Mononuclear cell (primary cell): ENCODE results near the gene INSC. TPM values are rescaled to one million over a fixed set of nuclear protein-coding genes. Genes with fewer than 3 reads are reported as not detected.

Source experiments
- H3K27me3 ChIP-seq: 2 replicates; pipeline ENCODE4 v1.6.0; 2011; ENCODE audit warnings: low read length, control low read depth; ENCODE audit not compliant: insufficient read depth
- H3K4me1 ChIP-seq: 2 replicates; pipeline ENCODE4 v1.5.1; 2011; ENCODE audit warnings: mild to moderate bottlenecking, low read length, control low read depth; ENCODE audit not compliant: insufficient read depth
- H3K4me3 ChIP-seq: 2 replicates; pipeline ENCODE4 v1.5.1; 2011; ENCODE audit warnings: mild to moderate bottlenecking, low read length, moderate library complexity
- H3K9me3 ChIP-seq: 2 replicates; pipeline ENCODE4 v1.5.1; 2011; ENCODE audit warnings: low read depth, mild to moderate bottlenecking, control low read depth, low read length
- total RNA-seq: library from RNA; depleted of rRNA; stranded (reverse); fragments of >200 nt; gene quantifications from one replicate; pipeline ENCODE4 v1.2.3, GENCODE V29; 2012

Gene INSC
- total RNA-seq, 1 donor: 0.10 TPM

DNA sequence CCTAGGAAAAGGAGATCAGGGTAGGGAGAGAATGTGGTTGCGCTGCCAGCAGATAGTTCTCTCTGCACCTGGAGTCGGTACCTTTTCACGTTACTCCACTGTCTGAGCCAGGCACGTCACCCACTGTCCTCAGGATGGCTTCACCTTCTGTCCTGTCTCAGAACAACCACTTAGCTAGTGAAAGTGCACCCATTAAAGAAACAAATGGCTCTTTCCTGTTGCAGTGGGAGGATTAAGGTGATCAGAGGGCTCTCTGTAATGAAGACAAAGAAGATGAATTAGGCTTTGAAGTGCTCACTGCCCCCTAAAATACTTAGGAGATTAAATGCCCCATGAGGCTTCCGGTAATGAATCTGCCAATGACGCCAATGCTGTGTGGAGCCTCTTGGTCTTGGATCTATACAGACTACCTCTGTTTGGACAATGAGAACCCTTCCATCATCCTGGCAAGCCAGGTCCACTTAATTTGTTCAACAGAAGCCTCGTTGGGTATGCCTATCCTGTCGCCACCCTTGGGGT is 113.7 kb downstream of the INSC start:
- Histone ChIP-seq H3K9me3 (no peaks in the 10 kb centered on the region), H3K4me1 (no peaks in the 10 kb centered on the region), H3K27me3 (no peaks in the 10 kb centered on the region), H3K4me3 (no peak overlapping the region)

DNA sequence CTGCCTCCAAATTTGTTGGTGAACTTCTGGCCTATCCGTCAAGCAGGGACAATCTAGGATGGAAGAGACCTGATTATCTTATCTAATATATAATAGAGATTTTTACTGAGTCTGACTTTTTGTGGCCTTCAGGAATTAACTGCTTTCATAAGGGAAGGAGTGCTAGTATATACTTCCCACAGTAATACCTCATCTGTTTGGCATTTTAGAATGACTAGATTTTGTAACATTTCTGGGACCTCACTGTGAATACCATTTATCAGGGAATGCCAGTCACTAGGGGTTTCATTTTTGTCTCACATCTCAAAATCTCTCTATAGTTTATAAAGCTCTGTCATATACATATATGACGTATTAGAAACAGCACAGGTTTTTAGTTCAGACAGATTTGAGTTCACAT is 114.3 kb downstream of the INSC start:
- Histone ChIP-seq H3K4me1 (no peaks in the 10 kb centered on the region), H3K27me3 (no peaks in the 10 kb centered on the region), H3K9me3 (no peaks in the 10 kb centered on the region), H3K4me3 (no peak overlapping the region)

DNA sequence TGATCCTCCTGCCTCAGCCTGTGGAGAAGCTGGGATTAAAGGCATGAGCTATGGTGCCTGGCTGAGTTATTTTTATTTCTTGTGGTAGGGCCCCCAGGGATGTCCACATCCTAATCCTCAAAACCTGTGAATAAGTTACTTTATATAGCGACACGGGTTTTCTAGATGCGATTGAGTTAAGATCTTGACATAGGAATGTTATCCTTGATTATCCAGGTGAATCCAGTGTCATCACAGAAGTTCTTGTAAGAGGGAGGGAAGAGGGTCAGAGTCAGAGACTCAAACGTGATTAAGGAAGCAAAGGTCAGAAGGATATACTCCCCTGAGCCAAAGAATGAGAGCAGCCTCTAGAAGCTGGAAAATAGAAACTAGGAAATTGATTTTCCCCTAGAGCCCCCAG is 117.8 kb downstream of the INSC start:
- no peak overlapping the region for H3K4me3 ChIP-seq
- no peaks in the 10 kb centered on the region for H3K9me3 ChIP-seq
- no peaks in the 10 kb centered on the region for H3K4me1 ChIP-seq

DNA sequence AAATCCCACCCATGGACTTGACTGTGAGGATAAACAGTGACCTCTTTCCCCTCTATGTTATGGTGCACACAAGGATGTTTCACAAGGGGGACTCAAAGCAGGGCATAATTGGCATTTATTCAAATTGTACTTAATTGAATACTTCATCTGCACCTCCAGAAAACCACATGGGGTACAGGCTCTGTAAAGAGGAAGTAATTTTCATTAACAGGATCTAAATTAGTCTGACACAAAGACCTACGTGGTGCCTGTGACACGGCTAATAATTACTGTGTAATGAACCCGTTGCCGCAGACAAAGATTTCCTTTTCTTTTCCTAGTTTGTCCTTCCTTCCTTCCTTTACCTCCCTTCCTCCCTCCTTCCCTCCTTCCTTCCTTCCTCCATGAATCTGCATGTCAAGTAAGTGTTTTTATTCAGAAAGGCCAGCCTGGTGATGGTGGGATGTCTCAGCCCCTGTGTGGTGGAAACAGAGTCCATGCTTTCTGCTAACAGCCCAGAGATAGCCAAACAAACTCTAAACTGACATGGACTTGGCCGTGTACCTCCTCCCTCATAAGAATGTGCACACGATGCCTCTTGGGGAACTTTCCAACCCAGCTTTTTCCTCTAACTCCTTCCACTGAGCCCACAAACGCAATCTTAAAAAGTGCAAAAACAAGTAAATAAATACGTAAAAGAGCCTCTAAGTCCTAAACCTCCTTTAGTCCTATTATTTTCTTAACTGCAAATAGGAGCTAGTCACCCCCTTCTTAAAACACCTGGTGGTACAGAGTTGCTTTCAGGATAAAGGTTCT is 118.8 kb downstream of the INSC start:
- no peaks in the 10 kb centered on the region for H3K9me3 ChIP-seq
- no peak overlapping the region for H3K4me3 ChIP-seq
- no peaks in the 10 kb centered on the region for H3K4me1 ChIP-seq
- no peaks in the 10 kb centered on the region for H3K27me3 ChIP-seq

More for the DNA sequence above, 117.8 kb downstream of the INSC start:
- H3K27me3 ChIP-seq: no peaks in the 10 kb centered on the region

DNA sequence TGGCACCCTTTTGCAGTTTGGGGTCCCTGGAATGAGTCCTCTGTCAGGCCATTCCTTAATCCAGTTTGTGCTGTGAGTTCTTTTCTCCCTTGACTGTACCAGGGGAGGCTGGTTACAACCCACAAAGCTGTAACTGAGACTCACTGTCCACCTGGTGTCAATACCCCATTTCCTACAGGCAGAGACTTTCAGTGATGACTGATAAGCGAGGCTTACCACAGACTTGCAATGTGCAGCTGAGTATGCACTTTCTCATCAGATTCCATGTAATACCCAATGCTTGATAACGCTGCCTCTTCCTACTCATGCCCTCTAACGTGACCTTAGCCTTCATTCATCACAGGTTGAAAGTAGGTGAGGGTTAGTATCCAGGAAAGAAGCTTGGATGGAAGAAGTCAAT is 120.1 kb downstream of the INSC start:
- no peaks in the 10 kb centered on the region for H3K9me3 ChIP-seq
- H3K4me1 ChIP-seq: no peaks in the 10 kb centered on the region
- no peak overlapping the region for H3K4me3 ChIP-seq
- no peaks in the 10 kb centered on the region for H3K27me3 ChIP-seq

- no peaks in the 10 kb centered on the region for H3K27me3 ChIP-seq
- H3K9me3 ChIP-seq: no peaks in the 10 kb centered on the region
- H3K4me3 ChIP-seq: no peak overlapping the region
- H3K4me1 ChIP-seq: no peaks in the 10 kb centered on the region
These were observed 121.8 kb downstream of the INSC start for GRCh38 chr11:15236559-15236958.

- Histone ChIP-seq H3K4me1 (no peaks in the 10 kb centered on the region), H3K27me3 (no peaks in the 10 kb centered on the region), H3K9me3 (no peaks in the 10 kb centered on the region), H3K4me3 (no peak overlapping the region)
These were observed 124.1 kb downstream of the INSC start for GRCh38 chr11:15238856-15239255.

DNA sequence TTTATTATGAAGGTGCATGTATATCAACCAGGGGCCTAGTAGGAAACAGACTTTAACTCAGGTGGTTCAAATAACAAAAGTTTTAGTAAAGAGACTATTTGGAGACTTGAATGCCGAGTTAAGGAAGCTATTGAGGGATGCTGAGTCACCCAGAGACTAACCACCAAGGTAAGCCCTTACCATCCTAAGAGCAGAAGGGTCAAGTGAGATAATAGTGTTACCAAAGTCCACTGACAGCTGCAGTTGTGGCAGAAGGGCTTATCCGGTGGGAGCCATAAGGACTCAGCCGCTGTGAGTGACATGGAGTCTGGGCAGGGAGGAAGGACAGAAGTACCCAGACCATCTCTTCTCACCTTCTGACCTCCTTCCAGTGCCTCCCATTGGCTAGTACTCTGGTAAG is 134.0 kb downstream of the INSC start:
- Histone ChIP-seq H3K27me3 (no peaks in the 10 kb centered on the region), H3K4me3 (no peak overlapping the region), H3K4me1 (no peaks in the 10 kb centered on the region), H3K9me3 (no peaks in the 10 kb centered on the region)

DNA sequence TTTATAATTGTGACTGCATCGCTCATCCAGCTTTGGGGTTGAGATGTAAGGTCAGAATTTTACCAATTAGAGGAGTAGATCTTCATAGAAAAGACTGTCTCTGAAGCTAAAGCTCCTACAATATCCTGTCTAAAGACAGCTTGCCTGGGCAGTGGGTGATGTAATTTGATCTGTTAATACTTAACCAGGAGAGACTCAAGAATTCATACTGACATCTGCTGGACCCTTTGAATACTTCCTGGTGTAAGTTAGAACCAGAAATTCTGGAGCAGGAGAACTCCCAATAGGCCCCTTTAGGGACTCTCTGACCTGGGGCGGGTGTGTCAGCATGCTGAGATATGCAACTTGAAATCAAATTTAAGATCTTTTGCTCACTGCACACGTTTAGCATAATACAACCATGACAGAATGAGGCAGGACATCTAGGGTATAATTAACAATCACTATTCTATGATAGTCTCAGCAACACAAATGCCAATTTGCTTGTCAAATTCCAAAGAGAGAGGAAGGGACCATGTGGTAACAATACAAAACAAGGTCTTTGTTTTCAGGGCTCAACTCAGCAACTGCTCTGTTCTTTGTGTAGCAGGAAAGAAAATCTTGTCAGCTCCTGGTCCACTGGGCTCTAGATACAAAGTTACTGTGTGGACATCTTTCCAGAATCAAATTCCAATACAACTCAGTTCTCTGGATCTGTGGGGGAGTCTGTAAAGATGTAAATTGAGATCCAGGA is 143.9 kb downstream of the INSC start:
- H3K4me1 ChIP-seq: no peaks in the 10 kb centered on the region
- no peaks in the 10 kb centered on the region for H3K27me3 ChIP-seq
- H3K4me3 ChIP-seq: no peak overlapping the region
- H3K9me3 ChIP-seq: no peaks in the 10 kb centered on the region

GRCh38 chr11:15266999-15267398 is 152.3 kb downstream of the INSC start:
- Histone ChIP-seq H3K9me3 (peaks cover 20% of the 10 kb centered on the region), H3K4me1 (no peaks in the 10 kb centered on the region), H3K27me3 (no peaks in the 10 kb centered on the region), H3K4me3 (no peak overlapping the region)

DNA sequence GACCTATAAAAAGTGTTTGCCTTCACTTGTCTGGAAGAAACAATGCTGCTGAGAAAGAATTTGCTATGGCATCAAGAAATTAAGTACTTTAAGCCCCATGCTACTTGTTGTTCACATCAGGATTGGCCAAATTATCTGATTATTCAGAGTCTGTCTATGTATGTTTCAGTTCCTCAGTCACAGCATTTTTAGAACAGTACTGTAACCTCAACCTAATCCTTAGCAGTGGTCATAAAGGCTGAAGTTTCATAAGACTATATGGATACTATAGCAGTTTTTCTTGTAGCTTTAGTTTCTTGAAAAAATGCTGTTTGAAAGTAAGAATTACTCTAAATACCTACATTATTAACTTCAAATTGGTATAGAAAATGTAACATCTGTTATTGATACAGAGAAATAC is 153.9 kb downstream of the INSC start:
- Histone ChIP-seq H3K4me1 (no peaks in the 10 kb centered on the region), H3K9me3 (peaks cover 20% of the 10 kb centered on the region), H3K27me3 (no peaks in the 10 kb centered on the region), H3K4me3 (no peak overlapping the region)

DNA sequence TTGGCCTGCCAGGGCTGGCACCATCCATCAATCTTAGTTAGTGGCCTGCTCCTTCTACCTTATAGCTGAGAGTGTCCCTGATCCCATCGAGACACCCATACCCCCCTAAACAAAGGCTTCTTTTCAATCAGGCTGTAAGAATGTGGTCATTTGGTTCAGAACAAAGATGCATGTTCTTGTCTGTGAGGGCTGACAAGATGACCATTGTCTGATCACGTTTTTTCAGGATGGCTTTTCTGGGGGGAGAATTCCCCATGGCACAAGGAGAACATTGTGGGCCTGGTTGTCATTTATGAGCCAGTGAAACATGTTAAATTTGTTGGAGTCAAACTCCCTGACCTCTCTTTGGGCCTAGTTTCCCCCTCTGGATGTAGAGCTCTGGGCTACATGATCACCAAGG is 160.4 kb downstream of the INSC start:
- Histone ChIP-seq H3K27me3 (no peaks in the 10 kb centered on the region), H3K4me3 (no peak overlapping the region), H3K9me3 (no peaks in the 10 kb centered on the region), H3K4me1 (no peaks in the 10 kb centered on the region)

DNA sequence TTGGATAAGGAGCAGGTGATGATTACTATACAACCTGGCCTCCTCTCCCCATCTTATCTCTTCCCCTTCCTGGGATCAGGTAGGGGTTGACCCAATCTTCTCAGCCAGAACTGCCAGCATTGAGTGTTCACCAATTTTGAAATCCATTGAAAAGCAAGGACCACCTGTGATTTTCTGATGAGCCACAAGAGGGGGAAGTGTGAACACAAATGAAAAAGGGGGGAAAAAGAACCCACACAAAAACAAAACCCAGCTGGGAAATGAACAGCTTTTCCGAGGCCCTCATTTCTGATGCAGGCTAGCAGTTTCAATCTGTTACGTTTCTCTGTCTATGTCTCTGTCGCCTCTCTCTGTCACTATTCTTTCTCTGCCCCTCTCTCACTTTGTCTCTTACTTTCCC is 161.9 kb downstream of the INSC start:
- H3K4me1 ChIP-seq: no peaks in the 10 kb centered on the region
- no peak overlapping the region for H3K4me3 ChIP-seq
- H3K9me3 ChIP-seq: no peaks in the 10 kb centered on the region

DNA sequence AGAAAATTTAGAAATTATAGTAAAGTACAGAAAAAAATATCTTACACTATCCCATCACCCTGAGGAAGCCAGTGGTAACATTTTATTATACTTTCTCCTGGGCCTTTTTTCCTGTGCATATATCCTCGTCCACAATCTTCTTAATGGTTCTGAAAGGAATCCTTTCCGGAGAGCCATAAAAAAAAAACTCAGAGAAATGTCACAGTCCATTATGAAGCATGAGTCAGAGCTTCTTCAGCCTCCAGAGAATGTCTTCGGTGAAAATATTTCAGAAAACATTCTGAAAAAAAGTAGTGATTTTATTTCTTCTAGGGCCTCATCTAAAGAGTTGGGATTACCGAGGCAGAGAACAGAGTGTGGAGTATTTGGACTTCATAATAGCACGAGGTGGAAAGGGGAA is 163.4 kb downstream of the INSC start:
- Histone ChIP-seq H3K4me3 (no peak overlapping the region), H3K27me3 (no peaks in the 10 kb centered on the region), H3K4me1 (no peaks in the 10 kb centered on the region), H3K9me3 (no peaks in the 10 kb centered on the region)

More for the DNA sequence above, 161.9 kb downstream of the INSC start:
- no peaks in the 10 kb centered on the region for H3K27me3 ChIP-seq

DNA sequence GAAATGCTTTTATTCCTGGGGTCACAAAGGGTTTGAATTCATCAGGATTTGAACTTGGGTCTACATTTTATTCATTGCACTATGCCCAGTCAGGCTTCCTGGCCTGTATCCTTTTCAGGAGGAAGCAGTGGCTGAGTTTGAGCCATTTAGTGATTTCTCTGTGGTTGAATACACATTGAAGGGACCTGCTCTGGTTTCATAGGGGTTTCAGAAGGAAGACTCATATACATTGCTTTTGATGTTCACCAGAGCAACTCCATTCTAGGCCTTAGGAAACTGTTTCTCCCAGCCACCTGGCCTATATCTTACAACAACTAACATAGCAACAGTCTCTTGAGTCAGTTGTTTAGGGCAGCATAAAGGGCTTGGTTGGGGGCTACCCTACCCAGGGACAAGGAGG is 165.7 kb downstream of the INSC start:
- Histone ChIP-seq H3K9me3 (no peaks in the 10 kb centered on the region), H3K27me3 (no peaks in the 10 kb centered on the region), H3K4me3 (no peak overlapping the region), H3K4me1 (no peaks in the 10 kb centered on the region)
